ENCODE data around the gene SLMAP.
"Not testable (repeated sequence)": the region's sequence is repeated elsewhere in the genome, so short reads cannot be mapped to it uniquely, and the experiment has no call there.

SLMAP gene

DNA sequence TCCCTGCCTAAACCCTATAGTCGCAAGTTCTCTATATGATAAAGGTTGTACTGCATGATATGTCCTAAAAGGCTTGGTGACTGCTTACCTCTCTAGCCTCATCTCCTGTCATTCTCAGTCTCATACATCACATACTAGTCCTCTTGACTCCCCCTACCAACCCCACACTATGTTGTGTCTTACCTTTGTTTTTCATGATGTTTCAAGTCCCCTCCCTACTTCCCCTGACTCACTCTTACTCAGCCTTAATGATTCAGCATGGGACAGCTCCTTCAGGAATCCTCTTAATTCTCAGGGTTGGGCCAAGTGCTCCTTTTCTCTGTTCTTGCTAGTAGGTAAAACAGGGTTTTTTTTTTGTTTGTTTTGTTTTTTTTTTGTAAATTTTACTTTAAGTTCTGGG, 49.6 kb downstream of the SLMAP start:
- Histone ChIP-seq H3K27ac (no peak overlapping the region), H3K9me3 (ENCODE audit: low read depth, low read length) (no peaks in the 10 kb centered on the region), H3K36me3 (ENCODE audit: insufficient read depth, low read length) (no peaks in the 10 kb centered on the region), H3K4me3 (no peak overlapping the region), H3K9ac (ENCODE audit: insufficient read length) (no peak overlapping the region)
- DNase-seq (ENCODE audit: low read depth, low spot score), result no peak
- TF ChIP-seq POLR2AphosphoS5 (IDR thresholded peaks at IDR 0.05; ENCODE audit: borderline replicate concordance, low read depth, low read length) (no peak), EZH2 (IDR thresholded peaks at IDR 0.05) (no peak), FOXP2 (optimal IDR thresholded peaks at IDR 0.05; ENCODE audit: control extremely low read depth, extremely low read length, insufficient read depth) (no peak)

DNA sequence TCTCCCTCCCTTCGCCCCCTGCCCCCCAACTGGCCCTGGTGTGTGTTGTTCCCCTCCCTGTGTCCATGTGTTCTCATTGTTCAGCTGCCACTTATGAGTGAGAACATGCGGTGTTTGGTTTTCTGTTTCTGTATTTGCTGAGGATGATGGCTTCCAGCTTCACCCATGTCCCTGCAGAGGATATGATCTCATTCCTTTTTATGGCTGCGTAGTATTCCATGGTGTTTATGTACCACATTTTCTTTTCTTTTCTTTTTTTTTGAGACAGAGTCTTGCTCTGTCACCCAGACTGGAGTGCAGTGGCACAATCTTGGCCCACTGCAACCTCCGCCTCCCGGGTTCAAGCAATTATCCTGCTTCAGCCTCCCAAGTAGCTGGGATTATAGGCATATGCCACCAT, 50.1 kb downstream of the SLMAP start:
- not testable (repeated sequence) for H3K36me3 ChIP-seq (ENCODE audit: insufficient read depth, low read length); H3K4me3 ChIP-seq; H3K9ac ChIP-seq (ENCODE audit: insufficient read length); H3K9me3 ChIP-seq (ENCODE audit: low read depth, low read length); DNase-seq (ENCODE audit: low read depth, low spot score); H3K27ac ChIP-seq

DNA sequence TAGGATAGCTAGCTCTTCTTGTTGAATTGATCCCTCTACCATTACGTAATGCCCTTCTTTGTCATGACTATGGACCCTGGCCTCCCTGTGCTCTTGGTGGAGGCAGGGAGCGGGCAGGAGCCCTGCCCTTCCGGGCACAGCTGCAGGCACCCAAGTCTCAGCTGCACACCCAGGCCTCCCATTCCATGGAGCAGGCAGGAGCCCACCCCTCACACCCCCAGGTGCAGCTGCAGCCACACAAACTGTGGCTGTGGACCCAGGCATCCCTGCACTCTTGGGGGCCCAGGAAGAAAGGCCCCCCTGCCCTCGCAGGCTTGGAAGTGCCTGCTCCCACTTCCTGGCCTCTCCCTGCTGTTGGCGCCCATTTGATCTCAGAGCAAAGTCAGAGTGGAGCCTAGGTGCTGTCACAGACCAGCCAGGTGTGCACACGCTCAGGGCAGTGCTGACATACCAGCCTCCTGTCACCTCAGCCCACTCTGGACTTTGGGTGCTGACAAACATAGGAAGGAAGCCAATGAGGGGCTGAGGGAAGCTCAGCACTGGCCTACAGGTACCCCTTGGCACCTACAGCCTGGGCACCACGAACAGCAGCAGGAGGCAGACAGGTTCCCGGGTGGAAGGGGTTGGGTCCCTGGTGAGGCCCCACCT, 53.0 kb downstream of the SLMAP start:
- Histone ChIP-seq H3K4me3 (no peak overlapping the region), H3K9me3 (ENCODE audit: low read depth, low read length) (no peaks in the 10 kb centered on the region)
- TF ChIP-seq EZH2 (IDR thresholded peaks at IDR 0.05) (no peak), POLR2AphosphoS5 (IDR thresholded peaks at IDR 0.05; ENCODE audit: borderline replicate concordance, low read depth, low read length) (no peak), FOXP2 (optimal IDR thresholded peaks at IDR 0.05; ENCODE audit: control extremely low read depth, extremely low read length, insufficient read depth) (no peak)

DNA sequence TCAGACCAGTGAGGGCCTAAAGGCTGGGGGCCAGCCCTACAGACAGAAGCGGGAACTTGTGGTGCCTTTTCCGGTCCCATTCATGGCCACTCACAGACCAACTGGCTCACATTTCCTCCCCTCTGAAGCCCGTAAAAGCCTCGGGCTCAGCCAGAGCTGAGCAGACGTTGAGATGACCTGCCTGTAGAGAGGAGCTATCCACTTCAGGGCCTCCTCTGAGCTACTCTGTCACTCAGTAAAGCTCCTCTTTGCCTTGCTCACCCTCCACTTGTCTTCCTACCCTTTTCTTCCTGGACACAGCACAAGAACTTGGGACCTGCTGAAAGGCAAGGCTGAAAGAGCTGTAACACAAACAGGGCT, 53.5 kb downstream of the SLMAP start:
- DNase-seq (ENCODE audit: low read depth, low spot score), result no peak
- no peak overlapping the region for H3K9ac ChIP-seq (ENCODE audit: insufficient read length)

More for the DNA sequence above, 53.0 kb downstream of the SLMAP start:
- DNase-seq (ENCODE audit: low read depth, low spot score), result no peak
- Histone ChIP-seq H3K9ac (ENCODE audit: insufficient read length) (no peak overlapping the region), H3K27ac (no peak overlapping the region), H3K36me3 (ENCODE audit: insufficient read depth, low read length) (no peaks in the 10 kb centered on the region)

DNA sequence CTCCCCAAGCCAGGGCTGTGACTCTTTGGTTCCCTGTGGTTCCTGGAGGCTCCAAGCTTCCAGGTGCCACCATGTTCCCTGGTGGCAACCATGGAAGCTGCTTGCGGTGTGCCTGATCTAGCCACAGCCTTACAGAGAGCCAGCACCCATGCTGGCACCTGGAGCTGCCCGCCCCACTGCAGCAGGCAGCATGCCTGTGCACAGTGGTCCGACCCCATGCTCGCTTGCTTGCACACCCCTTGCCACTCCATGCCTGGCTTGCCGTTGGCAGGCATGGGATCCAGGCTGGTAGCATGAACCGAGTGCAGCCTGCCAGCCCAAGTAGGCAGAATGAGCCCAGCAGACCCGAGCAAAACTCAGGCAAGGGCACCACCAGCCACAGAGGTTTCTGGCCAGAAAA, 53.9 kb downstream of the SLMAP start:
- H3K9ac ChIP-seq (ENCODE audit: insufficient read length), result no peak overlapping the region
- no peak overlapping the region for H3K4me3 ChIP-seq
- TF ChIP-seq EZH2 (IDR thresholded peaks at IDR 0.05) (no peak), FOXP2 (optimal IDR thresholded peaks at IDR 0.05; ENCODE audit: control extremely low read depth, extremely low read length, insufficient read depth) (no peak), POLR2AphosphoS5 (IDR thresholded peaks at IDR 0.05; ENCODE audit: borderline replicate concordance, low read depth, low read length) (no peak)
- H3K27ac ChIP-seq, result no peak overlapping the region
- no peaks in the 10 kb centered on the region for H3K36me3 ChIP-seq (ENCODE audit: insufficient read depth, low read length)
- DNase-seq (ENCODE audit: low read depth, low spot score), result no peak
- H3K9me3 ChIP-seq (ENCODE audit: low read depth, low read length), result no peaks in the 10 kb centered on the region

More for the DNA sequence above, 53.5 kb downstream of the SLMAP start:
- no peaks in the 10 kb centered on the region for H3K36me3 ChIP-seq (ENCODE audit: insufficient read depth, low read length)
- H3K4me3 ChIP-seq, result no peak overlapping the region
- no peak overlapping the region for H3K27ac ChIP-seq
- no peak for TF ChIP-seq FOXP2 (optimal IDR thresholded peaks at IDR 0.05; ENCODE audit: control extremely low read depth, extremely low read length, insufficient read depth)
- TF ChIP-seq POLR2AphosphoS5 (IDR thresholded peaks at IDR 0.05; ENCODE audit: borderline replicate concordance, low read depth, low read length), result no peak
- TF ChIP-seq EZH2 (IDR thresholded peaks at IDR 0.05), result no peak
- no peaks in the 10 kb centered on the region for H3K9me3 ChIP-seq (ENCODE audit: low read depth, low read length)

DNA sequence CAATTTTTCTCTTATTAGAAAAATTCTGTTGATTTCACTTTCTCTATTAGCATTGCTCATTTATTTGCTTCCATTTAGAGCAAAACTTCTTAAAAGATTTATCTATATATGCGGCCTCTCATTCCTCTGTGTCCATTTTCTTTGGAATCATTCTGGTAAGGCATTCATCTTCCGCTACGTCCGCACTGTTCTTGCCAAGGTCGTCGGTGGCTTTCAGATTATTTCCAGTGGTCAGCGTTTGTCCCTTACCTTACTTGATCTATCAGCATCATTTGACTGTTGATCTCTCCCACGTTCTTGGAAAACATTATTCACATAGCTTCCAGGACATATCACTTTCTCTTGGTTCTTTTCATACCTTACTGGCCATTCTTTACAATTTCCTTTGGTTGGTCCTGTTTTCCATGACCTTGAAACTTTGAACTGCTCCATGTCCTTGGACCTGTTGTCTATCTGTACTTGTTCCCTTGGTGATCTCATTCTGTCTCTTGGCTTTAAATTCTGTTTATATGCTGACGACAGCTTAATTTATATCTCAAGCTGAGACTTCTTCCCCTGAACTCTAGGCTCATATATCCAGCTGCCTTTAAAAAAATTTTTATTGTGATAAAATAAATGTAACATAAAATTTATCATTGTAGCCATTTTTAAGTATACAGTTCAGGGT, 54.5 kb downstream of the SLMAP start:
- H3K4me3 ChIP-seq, result no peak overlapping the region
- H3K9me3 ChIP-seq (ENCODE audit: low read depth, low read length), result no peaks in the 10 kb centered on the region
- H3K9ac ChIP-seq (ENCODE audit: insufficient read length), result no peak overlapping the region
- no peak overlapping the region for H3K27ac ChIP-seq
- no peaks in the 10 kb centered on the region for H3K36me3 ChIP-seq (ENCODE audit: insufficient read depth, low read length)
- DNase-seq (ENCODE audit: low read depth, low spot score), result no peak
- TF ChIP-seq FOXP2 (optimal IDR thresholded peaks at IDR 0.05; ENCODE audit: control extremely low read depth, extremely low read length, insufficient read depth), result no peak
- no peak for TF ChIP-seq EZH2 (IDR thresholded peaks at IDR 0.05)
- TF ChIP-seq POLR2AphosphoS5 (IDR thresholded peaks at IDR 0.05; ENCODE audit: borderline replicate concordance, low read depth, low read length), result no peak

DNA sequence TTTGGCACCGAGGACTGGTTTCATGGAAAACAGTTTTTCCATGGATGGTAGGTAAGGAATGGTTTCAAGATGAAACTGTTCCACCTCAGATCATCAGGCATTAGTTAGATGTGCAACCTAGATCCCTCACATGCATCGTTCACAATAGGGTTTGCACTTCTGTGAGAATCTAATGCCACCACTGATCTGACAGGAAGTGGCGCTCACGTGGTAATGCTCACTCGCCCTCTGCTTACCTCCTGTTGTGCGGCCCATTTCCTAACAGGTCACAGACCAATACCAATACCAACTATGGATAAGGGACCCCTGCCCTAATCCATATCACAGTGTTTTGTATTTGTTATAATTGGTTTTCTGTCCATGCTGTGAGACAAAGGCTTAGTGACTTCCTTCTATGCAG, 58.9 kb downstream of the SLMAP start:
- H3K9ac ChIP-seq (ENCODE audit: insufficient read length), result no peak overlapping the region
- H3K27ac ChIP-seq, result no peak overlapping the region
- DNase-seq (ENCODE audit: low read depth, low spot score), result no peak
- H3K4me3 ChIP-seq, result no peak overlapping the region
- H3K36me3 ChIP-seq (ENCODE audit: insufficient read depth, low read length), result no peaks in the 10 kb centered on the region
- TF ChIP-seq EZH2 (IDR thresholded peaks at IDR 0.05), result no peak
- TF ChIP-seq POLR2AphosphoS5 (IDR thresholded peaks at IDR 0.05; ENCODE audit: borderline replicate concordance, low read depth, low read length), result no peak
- TF ChIP-seq FOXP2 (optimal IDR thresholded peaks at IDR 0.05; ENCODE audit: control extremely low read depth, extremely low read length, insufficient read depth), result no peak
- H3K9me3 ChIP-seq (ENCODE audit: low read depth, low read length), result no peaks in the 10 kb centered on the region

DNA sequence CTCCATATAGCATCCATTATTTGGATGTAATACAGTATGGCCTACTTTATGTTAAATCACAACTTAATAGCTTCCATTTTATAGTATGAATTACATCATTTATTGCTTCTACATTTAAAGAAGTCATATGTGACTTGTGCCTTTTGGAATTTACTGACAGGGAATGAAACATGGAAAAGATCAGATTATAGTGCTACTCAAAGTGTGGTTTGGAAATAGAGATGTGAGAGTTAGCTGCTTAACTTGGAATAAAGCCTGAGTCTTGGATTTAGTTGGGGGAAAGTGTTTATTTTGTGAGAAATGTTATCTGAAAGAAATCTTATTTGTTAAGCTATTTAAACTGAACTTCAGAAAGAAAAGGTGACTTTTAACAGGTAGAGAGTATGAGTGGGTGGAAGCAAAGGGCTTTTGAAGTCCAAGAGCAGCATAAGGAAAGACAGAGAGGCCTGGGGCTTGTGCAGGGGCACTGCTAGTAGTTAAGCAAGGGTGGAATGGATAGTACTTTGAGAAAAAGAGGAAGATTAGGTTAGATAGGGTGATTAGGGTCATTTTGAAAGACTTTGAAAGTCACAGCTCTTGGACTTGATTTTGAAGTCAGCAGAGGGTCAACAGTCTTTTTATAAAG, 60.5 kb downstream of the SLMAP start:
- no peaks in the 10 kb centered on the region for H3K36me3 ChIP-seq (ENCODE audit: insufficient read depth, low read length)
- no peak overlapping the region for H3K27ac ChIP-seq
- no peak for DNase-seq (ENCODE audit: low read depth, low spot score)

More for the DNA sequence above, 60.5 kb downstream of the SLMAP start:
- TF ChIP-seq EZH2 (IDR thresholded peaks at IDR 0.05) (no peak), FOXP2 (optimal IDR thresholded peaks at IDR 0.05; ENCODE audit: control extremely low read depth, extremely low read length, insufficient read depth) (no peak), POLR2AphosphoS5 (IDR thresholded peaks at IDR 0.05; ENCODE audit: borderline replicate concordance, low read depth, low read length) (no peak)
- no peak overlapping the region for H3K9ac ChIP-seq (ENCODE audit: insufficient read length)
- H3K9me3 ChIP-seq (ENCODE audit: low read depth, low read length), result no peaks in the 10 kb centered on the region
- H3K4me3 ChIP-seq, result no peak overlapping the region
